ENCODE measurements around the gene SLC5A6.

- no peak for TF ChIP-seq CTCF (optimal IDR thresholded peaks at IDR 0.05 in 1 of 3, IDR thresholded peaks at IDR 0.05 in 1 of 3, conservative IDR thresholded peaks at IDR 0.05 in 1 of 3; ENCODE audit: extremely low read depth in 1 of 3, insufficient read depth in 2 of 3, low read length in 3 of 3)
- TF ChIP-seq EZH2 (IDR thresholded peaks at IDR 0.05; ENCODE audit: low read length): no peak
These were observed 29.9 kb upstream of the SLC5A6 start for GRCh38 chr2:27241761-27242613.

Measured in keratinocyte (primary cell).